ENCODE measurements around the gene SGSM1. TPM values are rescaled to one million over a fixed set of nuclear protein-coding genes. Genes with fewer than 3 reads are reported as not detected.

SGSM1 gene
- total and polyA plus RNA-seq, 2 donors (not counting 1 experiment from before 2014, with no cell fraction given), result not detected

DNA sequence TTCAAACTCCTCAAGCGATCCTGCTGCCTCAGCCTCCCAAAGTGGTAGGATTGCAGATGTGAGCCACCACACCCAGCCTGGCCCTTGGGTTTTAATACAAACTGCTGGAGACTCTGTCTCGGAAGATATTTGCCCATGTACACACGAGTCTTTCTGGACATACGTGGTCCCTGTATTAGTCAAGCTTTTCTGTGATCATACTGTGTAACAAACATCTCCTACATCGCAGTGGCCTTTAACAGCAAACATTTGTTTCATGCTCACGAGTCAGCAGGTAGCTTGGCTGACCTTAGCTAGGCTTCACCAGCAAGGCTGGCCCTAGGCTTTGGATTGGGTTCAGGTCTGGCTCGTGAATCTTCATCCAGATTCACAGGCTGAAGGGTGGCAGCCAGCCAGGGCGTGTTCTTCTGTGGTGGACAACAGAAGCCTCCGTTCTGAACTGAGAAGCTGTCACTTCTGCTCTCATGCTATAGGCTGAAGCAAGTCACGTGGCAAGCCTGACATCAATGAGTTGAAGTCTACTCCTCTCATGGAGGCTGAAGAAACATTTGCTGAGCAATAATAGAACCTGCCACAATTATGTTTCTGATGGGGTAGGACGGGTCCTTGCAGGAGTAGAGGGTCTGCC lies 155.3 kb downstream of the SGSM1 start:
- Histone ChIP-seq H3K4me1 (ENCODE audit: control insufficient read depth, extremely low read depth, insufficient read depth, low read length) (no peaks in the 10 kb centered on the region), H3K4me2 (ENCODE audit: extremely low read depth, insufficient read depth, low read length) (no peak overlapping the region), H3K4me3 (replicated peaks in 1 of 4; ENCODE audit: control extremely low read depth in 1 of 4, insufficient read depth in 1 of 4, low read depth in 3 of 4, low read length in 4 of 4) (no peak overlapping the region), H3K27ac (ENCODE audit: insufficient read depth, low read length) (no peak overlapping the region), H3K9me3 (ENCODE audit: control insufficient read depth, insufficient read depth, low read depth, low read length) (no peaks in the 10 kb centered on the region), H3K79me2 (ENCODE audit: control insufficient read depth, insufficient read depth, low read length) (no peaks in the 10 kb centered on the region), H3K9ac (ENCODE audit: insufficient read depth, low read length) (no peak overlapping the region), H2AFZ (ENCODE audit: low read length) (no peak overlapping the region), H3K27me3 (ENCODE audit: control insufficient read depth, insufficient read depth, low read length) (no peaks in the 10 kb centered on the region), H3K36me3 (ENCODE audit: control insufficient read depth, insufficient read depth, low read length) (no peaks in the 10 kb centered on the region), H4K20me1 (ENCODE audit: control insufficient read depth, extremely low read depth, insufficient read depth, low read length) (no peaks in the 10 kb centered on the region)
- DNase-seq (ENCODE audit: low read depth in 2 of 2), result no peak
- TF ChIP-seq EZH2 (IDR thresholded peaks at IDR 0.05; ENCODE audit: low read length, missing control alignments), result no peak
- TF ChIP-seq, protein P1, sequence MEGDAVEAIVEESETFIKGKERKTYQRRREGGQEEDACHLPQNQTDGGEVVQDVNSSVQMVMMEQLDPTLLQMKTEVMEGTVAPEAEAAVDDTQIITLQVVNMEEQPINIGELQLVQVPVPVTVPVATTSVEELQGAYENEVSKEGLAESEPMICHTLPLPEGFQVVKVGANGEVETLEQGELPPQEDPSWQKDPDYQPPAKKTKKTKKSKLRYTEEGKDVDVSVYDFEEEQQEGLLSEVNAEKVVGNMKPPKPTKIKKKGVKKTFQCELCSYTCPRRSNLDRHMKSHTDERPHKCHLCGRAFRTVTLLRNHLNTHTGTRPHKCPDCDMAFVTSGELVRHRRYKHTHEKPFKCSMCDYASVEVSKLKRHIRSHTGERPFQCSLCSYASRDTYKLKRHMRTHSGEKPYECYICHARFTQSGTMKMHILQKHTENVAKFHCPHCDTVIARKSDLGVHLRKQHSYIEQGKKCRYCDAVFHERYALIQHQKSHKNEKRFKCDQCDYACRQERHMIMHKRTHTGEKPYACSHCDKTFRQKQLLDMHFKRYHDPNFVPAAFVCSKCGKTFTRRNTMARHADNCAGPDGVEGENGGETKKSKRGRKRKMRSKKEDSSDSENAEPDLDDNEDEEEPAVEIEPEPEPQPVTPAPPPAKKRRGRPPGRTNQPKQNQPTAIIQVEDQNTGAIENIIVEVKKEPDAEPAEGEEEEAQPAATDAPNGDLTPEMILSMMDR (conservative IDR thresholded peaks at IDR 0.05 in 1 of 2, IDR thresholded peaks at IDR 0.05 in 1 of 2; ENCODE audit: low read depth in 1 of 2, low read length in 2 of 2), result no peak

DNA sequence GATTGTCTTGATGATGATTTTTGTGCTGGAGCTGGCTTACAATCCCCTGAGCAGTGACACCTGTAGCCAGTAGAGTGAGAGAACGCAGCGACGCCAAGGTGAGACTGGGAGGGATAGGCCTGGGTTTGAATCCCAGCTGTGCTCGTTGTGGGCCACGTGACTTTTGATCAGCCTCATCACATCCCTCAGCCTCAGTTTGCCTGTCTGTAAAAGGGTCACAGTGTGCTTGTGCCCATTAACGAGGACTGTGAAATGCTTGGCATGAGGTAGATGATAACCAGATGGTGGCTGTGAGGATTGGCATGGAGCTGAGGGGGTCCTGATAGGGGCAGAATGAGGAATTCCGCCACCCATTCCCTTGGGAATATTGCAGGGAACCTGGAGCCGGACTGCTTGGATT lies 156.1 kb downstream of the SGSM1 start:
- no peak for DNase-seq (ENCODE audit: low read depth in 2 of 2)

DNA sequence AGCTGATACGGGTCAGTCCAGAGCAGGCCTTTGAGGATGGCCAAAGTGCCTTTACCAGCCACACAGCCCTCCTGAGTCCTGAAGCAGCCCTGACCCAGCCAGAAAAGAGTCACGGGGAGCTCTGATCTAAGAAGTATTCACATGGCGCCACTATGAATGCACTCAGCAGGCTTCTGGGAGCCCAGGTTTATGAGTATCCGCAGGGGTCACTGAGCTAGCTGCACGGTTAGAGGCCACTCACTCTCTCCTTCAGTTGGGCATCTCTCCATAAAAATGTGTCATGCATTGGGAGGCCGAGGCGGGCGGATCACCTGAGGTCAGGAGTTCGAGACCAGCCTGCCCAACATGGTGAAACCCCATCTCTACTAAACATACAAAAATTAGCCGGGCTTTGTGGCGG lies 156.8 kb downstream of the SGSM1 start:
- Histone ChIP-seq H3K79me2 (ENCODE audit: control insufficient read depth, insufficient read depth, low read length) (no peaks in the 10 kb centered on the region), H2AFZ (ENCODE audit: low read length) (no peak overlapping the region), H3K27ac (ENCODE audit: insufficient read depth, low read length) (no peak overlapping the region), H3K27me3 (ENCODE audit: control insufficient read depth, insufficient read depth, low read length) (no peaks in the 10 kb centered on the region), H3K4me2 (ENCODE audit: extremely low read depth, insufficient read depth, low read length) (no peak overlapping the region), H4K20me1 (ENCODE audit: control insufficient read depth, extremely low read depth, insufficient read depth, low read length) (no peaks in the 10 kb centered on the region), H3K9me3 (ENCODE audit: control insufficient read depth, insufficient read depth, low read depth, low read length) (no peaks in the 10 kb centered on the region), H3K36me3 (ENCODE audit: control insufficient read depth, insufficient read depth, low read length) (no peaks in the 10 kb centered on the region), H3K9ac (ENCODE audit: insufficient read depth, low read length) (no peak overlapping the region), H3K4me1 (ENCODE audit: control insufficient read depth, extremely low read depth, insufficient read depth, low read length) (no peaks in the 10 kb centered on the region), H3K4me3 (replicated peaks in 1 of 4; ENCODE audit: control extremely low read depth in 1 of 4, insufficient read depth in 1 of 4, low read depth in 3 of 4, low read length in 4 of 4) (no peak overlapping the region)
- TF ChIP-seq EZH2 (IDR thresholded peaks at IDR 0.05; ENCODE audit: low read length, missing control alignments), result no peak
- TF ChIP-seq, protein P1 (conservative IDR thresholded peaks at IDR 0.05 in 1 of 2, IDR thresholded peaks at IDR 0.05 in 1 of 2; ENCODE audit: low read depth in 1 of 2, low read length in 2 of 2), result no peak
- no peak for DNase-seq (ENCODE audit: low read depth in 2 of 2)

More for the DNA sequence above, 156.1 kb downstream of the SGSM1 start:
- H3K27me3 ChIP-seq (ENCODE audit: control insufficient read depth, insufficient read depth, low read length), result no peaks in the 10 kb centered on the region
- H2AFZ ChIP-seq (ENCODE audit: low read length), result no peak overlapping the region
- no peak overlapping the region for H3K9ac ChIP-seq (ENCODE audit: insufficient read depth, low read length)
- H3K79me2 ChIP-seq (ENCODE audit: control insufficient read depth, insufficient read depth, low read length), result no peaks in the 10 kb centered on the region
- no peak overlapping the region for H3K4me3 ChIP-seq (replicated peaks in 1 of 4; ENCODE audit: control extremely low read depth in 1 of 4, insufficient read depth in 1 of 4, low read depth in 3 of 4, low read length in 4 of 4)
- no peak for TF ChIP-seq EZH2 (IDR thresholded peaks at IDR 0.05; ENCODE audit: low read length, missing control alignments)
- TF ChIP-seq, protein P1 (conservative IDR thresholded peaks at IDR 0.05 in 1 of 2, IDR thresholded peaks at IDR 0.05 in 1 of 2; ENCODE audit: low read depth in 1 of 2, low read length in 2 of 2), result no peak
- H3K27ac ChIP-seq (ENCODE audit: insufficient read depth, low read length), result no peak overlapping the region
- H3K4me1 ChIP-seq (ENCODE audit: control insufficient read depth, extremely low read depth, insufficient read depth, low read length), result no peaks in the 10 kb centered on the region
- H3K9me3 ChIP-seq (ENCODE audit: control insufficient read depth, insufficient read depth, low read depth, low read length), result no peaks in the 10 kb centered on the region
- no peak overlapping the region for H3K4me2 ChIP-seq (ENCODE audit: extremely low read depth, insufficient read depth, low read length)
- H4K20me1 ChIP-seq (ENCODE audit: control insufficient read depth, extremely low read depth, insufficient read depth, low read length), result no peaks in the 10 kb centered on the region
- H3K36me3 ChIP-seq (ENCODE audit: control insufficient read depth, insufficient read depth, low read length), result no peaks in the 10 kb centered on the region

All from fibroblast of lung (primary cell).